Measurements from ENCODE around the gene UNC5A. TPM values are rescaled to one million over a fixed set of nuclear protein-coding genes. Genes with fewer than 3 reads are reported as not detected.
"Not testable (repeated sequence)": the region's sequence is repeated elsewhere in the genome, so short reads cannot be mapped to it uniquely, and the experiment has no call there.

UNC5A gene
- total RNA-seq, 2 experiments from 2014 or later, result not detected

GRCh38 chr5:176853151-176853778 is 42.9 kb downstream of the UNC5A start:
- POLR2A ChIA-PET, result no interaction called here
- CTCF ChIA-PET, result no interaction called here

DNA sequence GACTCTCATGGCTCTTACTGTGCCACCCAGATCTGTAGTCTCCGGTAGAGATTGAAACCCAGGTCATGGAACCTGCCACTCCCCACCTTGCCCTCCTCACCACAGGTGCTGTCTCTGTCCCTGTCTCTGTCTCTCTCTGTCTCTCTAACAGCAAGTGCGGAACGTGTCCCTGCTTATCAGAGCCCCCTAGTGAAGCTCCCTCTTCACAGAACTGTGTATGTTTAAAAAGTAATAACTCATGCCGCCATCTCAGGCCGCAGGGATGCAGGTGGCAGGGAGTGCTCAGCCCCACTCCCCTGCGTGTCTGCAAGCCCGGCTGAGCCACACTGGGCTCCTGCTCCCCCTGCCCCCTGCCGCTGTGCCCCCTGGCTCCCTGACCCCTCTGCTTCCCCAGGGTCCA is 43.8 kb downstream of the UNC5A start:
- ChIA-PET CTCF (interaction anchor here (1.1 kb wide), 1 partner anchor 195 kb away, joined by 3 read pairs; no protein-coding TSS in a partner anchor), POLR2A (no interaction called here)

- POLR2A ChIA-PET, result no interaction called here
These were observed 45.2 kb downstream of the UNC5A start for GRCh38 chr5:176855598-176855997.

GRCh38 chr5:176856746-176857145 is 46.4 kb downstream of the UNC5A start:
- ChIA-PET CTCF (no interaction called here), POLR2A (no interaction called here)

More at GRCh38 chr5:176855598-176855997, 45.2 kb downstream of the UNC5A start:
- CTCF ChIA-PET, result no interaction called here

DNA sequence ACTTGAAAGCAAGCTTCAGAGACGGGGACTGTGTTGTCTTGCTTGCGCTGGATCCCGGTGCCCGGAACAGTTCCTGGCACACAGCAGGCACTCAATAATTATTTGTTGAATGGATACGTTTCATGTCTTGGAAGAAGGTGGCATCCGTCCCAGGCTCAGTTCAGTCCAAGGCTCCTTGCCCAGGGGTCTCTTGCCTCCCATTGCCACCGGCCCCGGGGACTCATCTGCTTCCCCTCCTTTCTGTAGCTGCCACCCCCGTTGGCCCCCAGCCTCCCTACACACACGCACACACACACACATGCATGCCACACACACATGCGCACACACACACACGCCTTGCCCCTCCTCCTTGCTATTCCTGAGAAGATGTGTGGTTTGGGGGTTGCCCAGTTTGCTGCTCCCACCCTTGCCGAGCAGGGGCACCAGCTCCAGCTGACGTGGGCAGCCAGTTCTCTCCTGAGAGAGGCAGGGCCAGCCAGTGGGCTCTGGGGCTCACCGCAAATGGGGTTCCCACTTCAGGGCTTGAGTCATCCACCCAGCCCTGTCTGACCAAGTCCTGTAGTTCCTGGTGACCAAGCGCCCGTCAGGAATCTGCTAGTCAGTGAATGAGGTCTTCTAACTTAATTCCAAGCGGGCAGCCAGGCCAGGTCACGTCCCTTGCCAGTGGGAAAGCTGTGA is 47.0 kb downstream of the UNC5A start:
- POLR2A ChIA-PET, result no interaction called here
- CTCF ChIA-PET, result no interaction called here

DNA sequence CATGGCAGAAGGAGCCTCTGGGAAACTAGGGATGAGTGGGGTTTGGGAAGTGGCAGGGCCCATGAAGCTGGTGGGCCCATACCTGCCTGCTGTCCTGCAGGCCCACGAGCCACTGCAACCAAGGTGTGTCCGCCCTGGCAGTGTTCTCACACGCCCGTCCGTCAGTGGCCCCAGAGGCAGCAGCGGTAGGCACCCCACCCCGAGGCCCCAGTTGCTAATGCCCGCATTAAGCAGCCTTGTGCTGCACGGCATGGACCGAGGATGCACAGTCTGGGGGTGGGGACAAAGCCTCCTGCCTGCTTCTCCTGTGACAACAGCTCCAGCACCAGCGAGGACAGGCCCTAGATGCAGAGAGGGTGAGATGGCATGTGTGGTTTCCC is 47.5 kb downstream of the UNC5A start:
- ChIA-PET CTCF (no interaction called here), POLR2A (no interaction called here)

- CTCF ChIA-PET, result no interaction called here
- POLR2A ChIA-PET, result no interaction called here
These were observed 49.6 kb downstream of the UNC5A start for GRCh38 chr5:176859916-176860315.

- POLR2A ChIA-PET, result no interaction called here
- CTCF ChIA-PET, result no interaction called here
These were observed 50.0 kb downstream of the UNC5A start for GRCh38 chr5:176860381-176860780.

DNA sequence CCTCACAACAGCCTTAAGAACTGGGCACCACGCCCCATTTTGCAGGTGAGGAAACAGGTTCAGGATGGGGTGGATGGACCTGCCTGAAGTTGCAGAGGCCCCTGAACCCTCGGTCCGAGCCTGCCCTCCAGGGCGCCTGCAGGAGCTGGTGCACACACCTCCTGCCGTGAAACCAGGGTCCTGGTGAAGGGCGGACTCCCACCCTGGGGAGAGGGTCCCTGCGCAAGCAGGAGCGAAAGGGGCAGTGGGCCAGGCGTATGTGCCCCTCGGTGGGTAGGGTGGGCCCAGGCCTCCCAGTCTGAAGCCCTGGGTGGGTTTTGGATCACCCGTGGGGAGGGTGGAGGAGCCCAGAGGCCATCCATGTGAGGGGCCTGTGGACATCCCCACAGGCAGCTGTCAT is 50.9 kb downstream of the UNC5A start:
- ChIA-PET CTCF (no interaction called here), POLR2A (no interaction called here)

DNA sequence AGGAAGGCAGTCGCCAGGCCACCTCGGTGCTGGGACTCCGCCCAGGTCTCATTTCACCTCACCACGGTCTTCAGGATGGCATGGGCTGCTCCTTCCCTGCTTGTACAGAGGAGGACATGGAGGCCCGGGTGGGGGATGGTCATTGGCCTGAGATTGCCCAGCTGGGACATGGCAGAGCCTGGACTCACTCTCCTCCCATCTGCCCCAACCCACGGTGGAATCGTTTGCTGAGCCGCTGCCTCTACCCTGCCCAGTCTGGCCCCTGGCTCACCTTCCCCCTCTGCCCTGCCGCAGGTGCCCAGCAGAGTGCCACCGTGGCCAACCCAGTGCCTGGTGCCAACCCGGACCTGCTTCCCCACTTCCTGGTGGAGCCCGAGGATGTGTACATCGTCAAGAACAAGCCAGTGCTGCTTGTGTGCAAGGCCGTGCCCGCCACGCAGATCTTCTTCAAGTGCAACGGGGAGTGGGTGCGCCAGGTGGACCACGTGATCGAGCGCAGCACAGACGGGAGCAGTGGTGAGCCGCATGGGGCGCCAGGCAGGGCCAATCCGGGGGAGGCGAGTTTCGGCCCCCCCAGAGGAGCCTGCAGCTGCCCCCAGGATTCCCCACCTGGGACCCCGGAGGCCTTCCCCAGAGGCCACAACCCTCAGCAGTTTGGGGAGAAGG is 52.1 kb downstream of the UNC5A start:
- CTCF ChIA-PET, result no interaction called here

DNA sequence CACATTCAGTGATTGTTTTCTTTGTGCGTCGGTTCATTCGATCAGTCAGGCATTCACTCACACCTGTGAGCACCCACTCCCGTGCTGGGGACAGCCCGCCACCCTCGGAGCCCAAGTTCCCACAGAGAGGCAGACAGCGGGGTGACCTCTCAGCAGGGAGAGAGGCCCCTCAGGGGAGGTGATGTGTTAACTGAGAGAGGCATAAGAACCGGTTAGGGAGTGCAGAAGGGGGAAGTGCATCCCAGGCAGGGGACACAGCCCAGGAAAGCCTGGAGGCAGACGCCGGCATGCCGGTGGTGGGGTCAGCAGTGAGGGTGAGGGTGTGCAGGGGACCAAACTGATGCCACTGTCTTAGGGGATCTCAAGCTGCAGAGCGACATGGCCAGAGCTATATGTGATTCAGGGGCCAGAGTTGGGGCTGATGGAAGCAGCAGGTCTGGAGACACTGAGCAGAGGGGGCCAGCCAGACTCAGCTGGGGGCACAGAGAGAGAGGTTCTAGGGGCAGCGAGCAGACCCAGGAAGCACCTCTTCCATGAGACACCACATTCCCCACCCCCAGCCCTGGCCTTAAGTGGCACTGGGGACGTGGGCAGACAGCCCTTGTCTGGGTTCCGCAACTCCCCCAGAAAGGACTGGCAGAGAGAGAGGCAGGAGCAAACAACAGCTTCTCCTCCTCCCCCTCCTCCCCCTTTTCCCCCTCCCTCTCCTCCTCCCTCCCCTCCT is 52.8 kb downstream of the UNC5A start:
- ChIA-PET POLR2A (no interaction called here), CTCF (no interaction called here)

More for the DNA sequence above, 52.1 kb downstream of the UNC5A start:
- POLR2A ChIA-PET, result no interaction called here

DNA sequence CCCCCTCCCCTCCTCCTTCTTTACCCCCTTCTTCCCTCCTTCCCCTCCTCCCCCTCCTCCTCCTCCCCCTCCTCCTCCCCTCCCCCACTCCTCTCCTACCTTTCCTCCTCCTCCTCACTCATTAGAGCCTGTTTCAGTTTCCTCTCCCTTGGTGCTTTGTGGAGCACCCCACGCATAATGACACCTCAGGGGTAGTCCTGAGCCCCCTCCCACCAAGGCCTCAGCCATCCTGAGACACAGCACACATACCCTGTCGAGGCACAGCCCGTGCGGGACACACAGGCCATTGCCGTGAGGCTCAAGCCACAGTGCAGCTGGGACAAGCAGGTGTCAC is 53.4 kb downstream of the UNC5A start:
- ChIA-PET CTCF (no interaction called here), POLR2A (no interaction called here)

GRCh38 chr5:176864755-176865154 is 54.4 kb downstream of the UNC5A start:
- CTCF ChIA-PET, result interaction anchor here (0.6 kb wide), 1 partner anchor 329 kb away, joined by 3 read pairs; no protein-coding TSS in a partner anchor
- POLR2A ChIA-PET, result no interaction called here

DNA sequence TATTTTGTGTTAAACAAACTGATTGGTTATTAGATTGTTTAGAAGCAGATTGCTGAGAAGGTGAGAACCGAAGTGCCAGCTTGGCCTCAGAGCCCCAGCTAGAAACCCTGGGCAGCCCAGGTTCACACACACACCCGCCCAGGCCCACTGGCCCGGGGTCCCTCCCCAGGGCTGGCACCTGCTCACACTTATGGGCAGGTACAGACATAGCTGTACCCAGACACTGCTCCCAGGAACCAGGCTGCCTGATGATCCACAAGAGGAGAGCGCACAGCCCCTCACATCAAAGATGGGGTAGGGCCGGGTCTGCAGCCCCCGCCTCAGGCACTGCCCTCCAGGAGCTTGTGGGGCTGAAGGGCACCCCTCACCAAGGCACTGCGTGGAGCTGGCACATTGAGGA is 55.6 kb downstream of the UNC5A start:
- ChIA-PET CTCF (no interaction called here), POLR2A (interaction anchor here (0.6 kb wide), 1 partner anchor 391 kb away, joined by 3 read pairs; no protein-coding TSS in a partner anchor)

- POLR2A ChIA-PET, result no interaction called here
- CTCF ChIA-PET, result no interaction called here
These were observed 56.5 kb downstream of the UNC5A start for GRCh38 chr5:176866707-176867310.

DNA sequence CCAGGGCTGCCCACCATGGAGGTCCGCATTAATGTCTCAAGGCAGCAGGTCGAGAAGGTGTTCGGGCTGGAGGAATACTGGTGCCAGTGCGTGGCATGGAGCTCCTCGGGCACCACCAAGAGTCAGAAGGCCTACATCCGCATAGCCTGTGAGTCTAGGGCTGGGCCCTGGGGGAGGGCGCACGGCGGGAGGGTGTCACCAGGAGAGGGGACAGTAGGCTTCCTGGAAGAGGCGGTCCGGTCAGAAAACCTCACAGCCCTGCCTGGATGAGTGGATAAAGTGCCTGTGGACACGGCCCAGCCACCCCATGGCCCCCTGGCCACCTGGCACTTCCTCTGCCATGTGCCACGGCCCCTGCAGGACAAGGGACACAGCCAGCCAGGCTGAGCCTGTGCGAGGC is 57.8 kb downstream of the UNC5A start:
- POLR2A ChIA-PET, result no interaction called here
- CTCF ChIA-PET, result no interaction called here

GRCh38 chr5:176868731-176869130 is 58.4 kb downstream of the UNC5A start:
- CTCF ChIA-PET, result no interaction called here
- POLR2A ChIA-PET, result no interaction called here

- CTCF ChIA-PET, result interaction anchor here (0.6 kb wide), 1 partner anchor 1290 kb away, joined by 3 read pairs; no protein-coding TSS in a partner anchor
- POLR2A ChIA-PET, result no interaction called here
These were observed 59.2 kb downstream of the UNC5A start for GRCh38 chr5:176869501-176870109.

DNA sequence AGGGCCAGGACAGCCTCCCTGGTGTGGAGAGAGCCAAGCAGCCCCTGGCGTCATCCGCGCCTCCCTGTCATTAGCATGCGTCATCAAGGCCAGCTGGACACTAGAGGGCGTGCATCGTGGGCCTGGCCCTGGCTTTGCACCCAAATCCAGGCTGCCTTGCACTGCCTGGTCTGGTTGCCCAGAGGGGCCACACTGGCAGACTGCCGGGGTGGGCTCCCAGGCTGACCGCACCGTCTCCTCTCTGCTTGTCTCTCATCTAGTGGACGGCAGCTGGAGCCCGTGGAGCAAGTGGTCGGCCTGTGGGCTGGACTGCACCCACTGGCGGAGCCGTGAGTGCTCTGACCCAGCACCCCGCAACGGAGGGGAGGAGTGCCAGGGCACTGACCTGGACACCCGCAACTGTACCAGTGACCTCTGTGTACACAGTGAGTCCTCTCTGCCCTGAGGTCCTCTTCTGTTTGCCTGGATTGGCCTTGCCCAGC is 59.8 kb downstream of the UNC5A start:
- ChIA-PET CTCF (interaction anchor here (0.6 kb wide), 1 partner anchor 1290 kb away, joined by 3 read pairs; no protein-coding TSS in a partner anchor), POLR2A (no interaction called here)

- CTCF ChIA-PET, POLR2A ChIA-PET: not testable (repeated sequence)
These were observed 60.3 kb downstream of the UNC5A start for GRCh38 chr5:176870644-176871043.
